Left lung (tissue), 10 donors: ENCODE measurements around the gene GPR107. TPM values are rescaled to one million over a fixed set of nuclear protein-coding genes. Genes with fewer than 3 reads are reported as not detected.
"Not testable (repeated sequence)": the region's sequence is repeated elsewhere in the genome, so short reads cannot be mapped to it uniquely, and the experiment has no call there.

Experiments used
- ATAC-seq: fragments of 200-7000 bp; cut with Tn5 transposase; one replicate; pipeline ENCODE4 v1.9.1; 2020; ENCODE audit warnings: moderate library complexity
- DNase-seq, 4 donors: peaks; one replicate each; pipeline ENCODE4 v3.0.0-alpha.2; 2013 to 2020
- H3K27ac ChIP-seq, 2 donors: fragments of 200-600 bp; sonication (generic) in 1 of 2; one replicate each; pipeline versions ENCODE4 v1.5.0 to v1.8.0; 2020 to 2021
- H3K27me3 ChIP-seq, 2 donors: fragments of 200-600 bp; sonication (generic) in 1 of 2; one replicate each; pipeline versions ENCODE4 v1.5.0 to v1.8.0; 2020 to 2021
- H3K36me3 ChIP-seq, 2 donors: fragments of 200-600 bp; sonication (generic) in 1 of 2; one replicate each; pipeline versions ENCODE4 v1.5.0 to v1.8.0; 2020 to 2021
- H3K4me1 ChIP-seq, 2 donors: fragments of 200-600 bp; one replicate each; pipeline ENCODE4 v1.8.0; 2021
- H3K4me3 ChIP-seq, 2 donors: fragments of 200-600 bp; sonication (generic) in 1 of 2; one replicate each; pipeline versions ENCODE4 v1.5.0 to v1.8.0; 2020 to 2021; ENCODE audit warnings: mild to moderate bottlenecking in 1 of 2
- H3K9me3 ChIP-seq, 2 donors: fragments of 200-600 bp; sonication (generic) in 1 of 2; one replicate each; pipeline versions ENCODE4 v1.5.0 to v1.8.0; 2020 to 2021
- CTCF ChIP-seq, 2 donors: fragments of 200-600 bp; sonication (generic) in 1 of 2; IDR thresholded peaks; one replicate each; pipeline versions ENCODE4 v1.5.0 to v1.8.0; 2021; ENCODE audit warnings: antibody characterized with exemption in 2 of 2
- intact Hi-C, 2 donors: fragments of 100-400 bp; cut with DNase I; formaldehyde crosslinking; loops; one replicate each; pipeline versions ENCODE4 v1.11.2 to v1.14.2; 2022
- polyA plus RNA-seq, 6 donors: library from polyadenylated mRNA; unstranded; fragments of 120-200 nt; gene quantifications; one replicate each; pipeline ENCODE4 v1.2.1, GENCODE V29; 2013; ENCODE audit not compliant: insufficient read length in 6 of 6
- total RNA-seq, 2 donors: library from RNA; stranded (reverse); fragmentation: NEBNext Ultra II Directional; extraction: Animal tissue kit (Norgen Biotek cat#: 25700); gene quantifications; one replicate each; pipeline ENCODE4 v1.2.1, GENCODE V29; 2021
- donor health status: DM: no; HTN: yes; CAD: no.
- donor health status: DM: no; HTN: no; CAD: no.

GPR107 gene
- total and polyA plus RNA-seq, 8 donors: 43.0 to 52.4 (median 47.6) TPM

GRCh38 chr9:130010151-130010988 is 43.3 kb upstream of the GPR107 start:
- H3K36me3 ChIP-seq: no peaks in the 10 kb centered on the region
- intact Hi-C loops: no loop called here
- H3K27me3 ChIP-seq: no peaks in the 10 kb centered on the region
- no peaks in the 10 kb centered on the region for H3K9me3 ChIP-seq
- no peak for TF ChIP-seq CTCF (IDR thresholded peaks at IDR 0.05)
- DNase-seq (no peak), ATAC-seq (no peak)
- H3K4me3 ChIP-seq: no peak overlapping the region
- H3K4me1 ChIP-seq: peaks cover 0 to 18% of the 10 kb centered on the region in 2 donors
- no peak overlapping the region for H3K27ac ChIP-seq

- Histone ChIP-seq H3K27ac (no peak overlapping the region), H3K4me3 (no peak overlapping the region), H3K36me3 (peaks cover 0 to 8% of the 10 kb centered on the region in 2 donors), H3K27me3 (no peaks in the 10 kb centered on the region), H3K9me3 (peaks cover 0 to 7% of the 10 kb centered on the region in 2 donors), H3K4me1 (peaks cover 0 to 10% of the 10 kb centered on the region in 2 donors)
- DNase-seq (no peak), ATAC-seq (no peak)
- TF ChIP-seq CTCF (IDR thresholded peaks at IDR 0.05): no peak
- intact Hi-C loops: no loop called here
These were observed 40.4 kb upstream of the GPR107 start for GRCh38 chr9:130013326-130013725.

- Histone ChIP-seq H3K36me3 (peaks cover 0 to 8% of the 10 kb centered on the region in 2 donors), H3K27ac (no peak overlapping the region), H3K4me3 (no peak overlapping the region), H3K9me3 (peaks cover 0 to 7% of the 10 kb centered on the region in 2 donors), H3K27me3 (no peaks in the 10 kb centered on the region), H3K4me1 (peaks cover 0 to 5% of the 10 kb centered on the region in 2 donors)
- ATAC-seq: no peak
- TF ChIP-seq CTCF (IDR thresholded peaks at IDR 0.05): no peak
- DNase-seq: no peak
- intact Hi-C loops: no loop called here
These were observed 38.2 kb upstream of the GPR107 start for GRCh38 chr9:130015353-130016019.

GRCh38 chr9:130017076-130017475 is 36.6 kb upstream of the GPR107 start:
- Histone ChIP-seq H3K27ac (no peak overlapping the region), H3K9me3 (peaks cover 0 to 7% of the 10 kb centered on the region in 2 donors), H3K36me3 (peaks cover 0 to 8% of the 10 kb centered on the region in 2 donors), H3K4me3 (no peak overlapping the region), H3K4me1 (peaks cover 0 to 11% of the 10 kb centered on the region in 2 donors), H3K27me3 (no peaks in the 10 kb centered on the region)
- TF ChIP-seq CTCF (IDR thresholded peaks at IDR 0.05): no peak
- intact Hi-C loops: no loop called here
- ATAC-seq: peak; percentile 47
- no peak for DNase-seq

GRCh38 chr9:130017510-130017909 is 36.2 kb upstream of the GPR107 start:
- H3K36me3 ChIP-seq, DNase-seq, H3K4me3 ChIP-seq, intact Hi-C loops, ATAC-seq, H3K27me3 ChIP-seq, H3K9me3 ChIP-seq, H3K27ac ChIP-seq: not testable (repeated sequence)
- peaks cover 0 to 14% of the 10 kb centered on the region in 2 donors for H3K4me1 ChIP-seq
